Stimulated activated CD8-positive, alpha-beta memory T cell treated with anti-CD3 and anti-CD28 coated beads, Interleukin-15, amount 100 ng/mL, for 1 hour (primary cell): ENCODE data around the gene ANKRD44.

ENCODE experiments used
- DNase-seq: peaks from one replicate; pipeline ENCODE4 v3.0.0-alpha.2; 2020; ENCODE audit warnings: low read depth

ANKRD44 gene

GRCh38 chr2:197108758-197109157, 201.8 kb downstream of the ANKRD44 start:
- no peak for DNase-seq

DNA sequence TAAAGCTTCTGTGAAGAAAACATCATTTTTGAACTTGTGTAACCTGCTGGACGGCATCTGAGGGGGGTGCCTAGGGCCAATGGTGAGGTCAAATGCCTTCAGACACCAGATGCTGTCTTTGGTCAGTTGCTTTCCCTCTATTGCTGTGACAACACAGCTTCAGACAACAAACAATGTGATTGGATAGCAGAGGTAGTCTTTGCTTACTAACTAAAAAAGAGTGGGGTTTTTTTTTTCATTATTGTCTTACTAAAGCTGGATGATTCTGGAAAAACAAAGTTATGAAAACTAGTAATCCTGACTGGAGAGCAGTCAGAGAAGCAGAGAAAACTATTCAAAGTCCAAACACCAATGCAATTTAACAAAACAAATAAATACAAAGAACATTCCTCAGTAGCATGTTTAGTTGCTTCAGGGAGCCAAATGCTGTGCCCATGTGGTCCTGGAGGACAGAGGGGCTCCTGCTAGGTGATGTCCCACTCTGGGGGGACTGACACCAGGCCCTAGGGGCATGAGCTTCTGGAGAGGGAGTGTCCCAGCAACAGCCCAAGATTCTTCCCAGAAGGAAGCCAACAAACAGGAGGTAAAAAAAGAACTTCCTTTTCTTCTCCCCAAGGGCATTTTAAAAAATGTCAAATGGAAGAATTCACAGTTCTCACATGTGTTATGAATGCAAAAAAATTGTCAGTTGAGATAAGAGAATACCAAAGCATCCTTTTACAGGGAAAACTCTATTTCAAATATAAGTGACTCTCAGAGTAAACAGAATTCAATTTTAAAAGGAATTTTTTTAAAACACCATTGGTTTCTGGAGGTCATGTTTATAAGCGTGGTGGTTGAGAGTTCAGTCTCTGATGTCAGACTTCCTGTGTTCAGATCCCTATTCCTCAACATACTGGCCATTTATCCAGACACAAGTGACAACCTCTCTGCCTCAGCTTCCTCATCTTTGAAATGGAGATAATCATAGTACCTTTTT, 203.0 kb downstream of the ANKRD44 start:
- DNase-seq, result no peak

DNA sequence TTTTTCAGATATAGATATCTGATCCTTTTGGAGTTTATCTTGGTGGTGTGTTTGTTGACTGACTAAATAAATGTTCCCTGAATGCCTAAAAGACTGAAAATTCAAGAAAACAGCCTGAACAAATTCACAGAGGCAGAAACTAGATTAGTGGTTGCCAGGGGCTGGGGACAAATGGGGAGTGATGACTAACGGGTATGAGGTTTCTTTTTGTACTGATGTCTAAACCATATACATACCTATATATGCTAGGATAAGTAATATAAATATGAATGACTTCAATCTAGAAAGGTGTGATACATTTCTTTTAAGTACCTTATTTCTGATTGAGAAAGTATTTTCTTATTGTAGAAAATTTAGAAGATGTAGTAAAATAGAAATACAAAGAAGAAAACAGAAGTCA, 207.2 kb downstream of the ANKRD44 start:
- DNase-seq, result no peak

- no peak for DNase-seq
Measured at GRCh38 chr2:197102231-197102630, 208.3 kb downstream of the ANKRD44 start.

DNA sequence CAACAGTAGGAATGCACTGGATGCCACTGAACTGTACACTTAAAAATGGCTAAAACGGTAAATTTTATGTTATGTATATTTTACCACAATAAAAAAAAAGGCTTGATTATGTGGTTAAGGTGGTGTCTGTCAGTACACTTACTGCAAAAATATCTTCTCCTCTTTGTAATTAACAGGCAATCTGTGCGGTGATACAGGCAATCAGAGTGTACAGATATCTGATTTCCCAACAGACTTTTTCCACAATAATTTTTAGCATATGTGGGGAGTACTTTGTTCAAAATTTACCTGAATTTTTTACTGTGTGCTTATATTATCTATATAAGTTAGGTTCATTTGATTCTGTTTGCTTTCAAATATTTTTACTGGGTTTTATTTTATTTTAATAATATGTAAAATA, 209.1 kb downstream of the ANKRD44 start:
- DNase-seq, result no peak

DNA sequence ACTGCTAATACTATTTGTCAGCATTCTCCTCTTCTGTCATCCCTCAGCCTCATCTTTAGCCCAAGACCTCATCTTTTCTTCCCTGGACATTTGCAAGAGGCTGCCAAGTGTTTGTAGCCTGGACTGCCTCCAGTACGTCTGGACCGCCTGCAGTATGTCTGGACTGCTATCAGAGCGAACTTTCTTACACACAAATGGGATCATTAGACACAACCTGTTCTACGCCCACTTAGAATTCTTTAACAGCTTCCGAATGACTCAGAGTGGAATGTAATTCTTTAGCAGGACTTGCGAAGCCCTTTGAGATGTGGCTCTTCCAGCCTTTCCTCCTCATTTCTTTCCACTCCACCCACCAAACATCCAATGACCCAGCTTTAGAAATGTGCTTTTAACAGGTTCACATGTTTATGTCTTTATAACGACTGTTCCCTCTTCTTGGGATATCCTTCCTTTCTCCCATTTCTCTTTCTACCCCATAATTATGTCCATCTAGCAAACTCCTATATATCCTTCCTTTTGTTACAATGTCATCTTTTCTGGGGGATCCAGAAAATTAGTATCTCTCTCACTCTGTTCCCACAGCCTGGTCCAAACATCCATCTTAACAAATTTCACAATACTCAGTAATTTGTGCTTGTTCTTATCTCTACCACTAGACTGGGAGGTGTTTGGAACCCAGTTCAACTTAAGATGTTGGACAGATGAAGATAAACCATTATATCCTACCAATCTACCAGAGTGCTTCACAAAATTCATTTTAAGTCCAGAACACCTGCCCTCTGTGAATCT, 212.8 kb downstream of the ANKRD44 start:
- no peak for DNase-seq

GRCh38 chr2:197096649-197097048, 213.9 kb downstream of the ANKRD44 start:
- no peak for DNase-seq

DNA sequence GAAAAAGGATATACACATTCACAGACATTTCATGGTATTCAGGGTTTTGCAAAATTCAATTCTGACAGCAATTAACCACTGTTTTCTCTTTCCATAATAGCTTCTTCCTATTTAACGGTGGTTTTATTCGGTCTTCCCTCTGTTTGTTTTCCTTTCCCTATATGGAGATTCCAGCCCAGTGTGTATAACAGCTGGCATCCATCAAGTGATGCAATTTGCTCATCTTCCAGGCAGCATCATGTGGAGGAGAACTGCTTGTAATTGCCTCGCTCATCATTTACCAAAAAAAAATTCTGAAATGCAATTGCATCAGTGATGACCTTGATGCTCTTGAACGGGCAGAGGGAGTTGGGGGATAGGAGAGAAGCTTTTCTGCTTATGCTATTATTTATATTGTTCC, 218.1 kb downstream of the ANKRD44 start:
- DNase-seq, result no peak

GRCh38 chr2:197090742-197091367, 219.7 kb downstream of the ANKRD44 start:
- DNase-seq, result no peak

GRCh38 chr2:197089655-197090054, 220.9 kb downstream of the ANKRD44 start:
- DNase-seq, result no peak

DNA sequence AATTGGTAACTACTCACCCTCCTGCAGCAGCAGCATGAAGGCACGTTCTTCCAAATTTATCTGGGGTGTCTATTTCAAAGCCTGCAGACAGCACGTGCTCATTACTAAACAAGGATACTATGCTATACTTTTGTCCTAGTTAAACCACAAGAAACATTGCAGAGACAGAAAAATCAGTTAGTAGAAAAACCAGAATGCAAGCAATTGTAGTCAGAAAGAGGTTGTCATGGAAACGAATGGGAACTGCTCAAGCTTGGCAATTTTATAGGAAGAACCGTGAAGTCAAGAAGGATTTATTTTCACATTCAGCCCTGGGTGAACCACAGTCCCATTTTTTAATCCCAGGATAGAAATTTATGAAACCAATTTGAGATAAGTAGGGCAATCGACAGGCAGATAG, 221.9 kb downstream of the ANKRD44 start:
- no peak for DNase-seq

DNA sequence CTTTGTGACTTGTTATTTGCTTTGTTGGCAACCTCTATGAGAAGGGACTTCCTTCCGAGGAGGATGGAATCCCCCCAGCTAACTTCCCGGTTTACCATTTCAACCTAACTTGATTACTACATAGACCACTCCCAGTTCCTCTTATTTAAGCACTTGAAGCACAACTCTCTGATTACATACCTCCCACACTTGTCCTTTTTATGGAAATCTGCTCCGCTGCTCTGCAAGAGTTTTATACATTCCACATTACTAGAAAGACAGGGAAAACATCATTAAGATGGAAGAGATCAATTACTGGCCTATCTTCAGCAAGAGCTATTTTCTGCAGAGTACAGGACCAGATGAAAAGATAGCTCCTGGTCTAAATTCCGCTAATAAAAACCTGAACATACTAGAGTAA, 224.1 kb downstream of the ANKRD44 start:
- no peak for DNase-seq

DNA sequence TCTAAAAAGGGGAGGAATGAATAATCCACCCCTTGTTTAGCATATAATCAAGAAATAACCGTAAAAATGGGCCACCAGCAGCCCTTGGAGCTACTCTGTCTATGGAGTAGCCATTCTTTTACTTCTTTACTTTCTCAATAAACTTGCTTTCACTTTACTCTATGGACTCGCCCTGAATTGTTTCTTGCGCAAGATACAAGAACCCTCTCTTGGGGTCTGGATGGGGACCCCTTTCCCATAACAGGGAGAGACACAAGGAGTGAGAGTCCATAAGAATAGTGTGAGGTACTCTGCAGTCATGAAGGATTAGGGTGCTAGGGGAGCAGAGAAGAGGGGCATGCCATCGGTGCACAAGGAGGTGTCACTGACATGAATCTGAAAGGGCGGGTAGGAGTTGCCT, 224.9 kb downstream of the ANKRD44 start:
- DNase-seq, result no peak

- no peak for DNase-seq
Measured at GRCh38 chr2:197081294-197081693, 229.3 kb downstream of the ANKRD44 start.

DNA sequence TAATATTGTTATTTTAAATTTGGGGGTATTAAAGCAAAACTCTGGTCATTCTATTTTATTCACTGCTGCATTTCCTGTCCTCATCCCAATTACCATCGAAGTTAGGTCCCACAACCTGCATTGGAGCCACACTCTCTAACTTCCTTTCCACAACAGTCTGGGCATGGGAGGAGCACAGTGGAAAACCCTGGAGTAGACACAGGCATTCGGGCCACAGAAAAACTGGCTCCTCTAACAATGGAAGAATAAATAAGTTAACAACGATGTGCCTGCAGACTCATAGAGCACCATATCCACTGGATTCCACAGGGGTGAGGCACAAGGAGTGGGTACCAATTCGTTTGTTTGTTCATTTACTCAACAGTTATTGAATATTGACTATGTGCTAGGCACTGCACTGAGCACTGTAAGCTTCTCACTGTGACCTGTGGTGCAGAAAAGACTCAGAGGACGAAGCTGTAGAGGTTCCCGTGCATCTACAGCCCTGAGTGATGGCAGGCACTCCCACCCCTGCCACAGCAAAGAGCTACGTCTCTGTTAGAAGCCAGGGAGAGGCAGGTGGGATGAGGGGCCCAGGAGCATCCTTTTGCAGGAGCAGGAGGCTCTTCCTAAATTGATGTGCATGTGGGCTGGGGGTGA, 229.9 kb downstream of the ANKRD44 start:
- DNase-seq, result no peak

DNA sequence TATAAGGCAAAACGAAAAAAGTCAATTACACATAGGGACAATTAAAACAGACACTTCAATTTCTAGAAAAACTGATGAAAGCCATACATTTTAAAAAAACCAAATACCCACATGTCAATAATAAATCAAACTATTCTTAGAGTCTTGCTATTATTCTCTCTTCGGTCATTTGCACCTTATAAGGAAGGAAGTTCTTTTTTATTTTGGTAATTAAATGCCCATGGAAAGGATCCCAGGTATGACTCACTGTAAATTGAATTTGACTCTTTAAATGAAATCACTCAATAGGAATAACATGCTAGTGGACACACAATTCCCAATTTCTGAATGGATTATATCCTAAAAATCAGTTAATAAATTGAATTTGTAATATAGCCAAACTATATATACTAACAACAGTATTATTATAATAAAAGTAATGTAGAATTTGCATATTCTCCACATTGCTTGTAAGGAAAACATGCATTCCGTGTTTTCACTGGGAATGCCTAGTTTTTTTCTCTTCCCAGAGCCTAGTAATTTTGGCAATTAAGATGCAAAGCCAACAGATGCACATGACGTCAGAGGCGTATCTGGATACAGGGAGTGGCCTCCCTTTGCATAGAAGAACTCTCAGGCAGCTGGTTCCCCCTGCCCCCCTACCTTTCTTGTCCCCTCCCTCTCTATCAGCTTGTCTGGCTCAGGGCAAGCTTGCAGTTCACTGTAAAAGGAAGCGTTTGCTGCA, 230.6 kb downstream of the ANKRD44 start:
- DNase-seq, result no peak

GRCh38 chr2:197079414-197079813, 231.2 kb downstream of the ANKRD44 start:
- no peak for DNase-seq

- no peak for DNase-seq
Measured at GRCh38 chr2:197078535-197078934, 232.0 kb downstream of the ANKRD44 start.

GRCh38 chr2:197077336-197077735, 233.2 kb downstream of the ANKRD44 start:
- no peak for DNase-seq

GRCh38 chr2:197076652-197077051, 233.9 kb downstream of the ANKRD44 start:
- no peak for DNase-seq

- DNase-seq, result no peak
Measured at GRCh38 chr2:197075754-197076337, 234.7 kb downstream of the ANKRD44 start.
